Measurements from ENCODE around the gene NUMB.
"Not testable (repeated sequence)": the region's sequence is repeated elsewhere in the genome, so short reads cannot be mapped to it uniquely, and the experiment has no call there.

NUMB gene

GRCh38 chr14:73313151-73313550 lies 145.2 kb downstream of the NUMB start:
- H3K9ac ChIP-seq (ENCODE audit: low read depth, low read length): no peak overlapping the region
- ATAC-seq (ENCODE audit: insufficient read depth, low read depth): no peak
- H3K79me2 ChIP-seq (ENCODE audit: insufficient read depth, low read length): no peaks in the 10 kb centered on the region
- no peaks in the 10 kb centered on the region for H3K36me3 ChIP-seq (ENCODE audit: insufficient read depth, low read length)
- H4K20me1 ChIP-seq (ENCODE audit: insufficient read depth, low read length): 0 out of 2 replicates have a peak, but pooled peaks cover 3% of the 10 kb centered on the region
- H2AFZ ChIP-seq (ENCODE audit: low read depth, low read length): no peak overlapping the region
- no peak overlapping the region for H3K4me3 ChIP-seq (ENCODE audit: low read depth in 1 of 2, low read length in 2 of 2)
- no peak for TF ChIP-seq CTCF (IDR thresholded peaks at IDR 0.05; ENCODE audit: borderline replicate concordance, extremely low read depth, low read length, poor library complexity, severe bottlenecking)
- TF ChIP-seq EZH2 (IDR thresholded peaks at IDR 0.05; ENCODE audit: borderline replicate concordance, low read depth, low read length, severe bottlenecking): no peak
- H3K27ac ChIP-seq (ENCODE audit: low read length): no peak overlapping the region
- H3K27me3 ChIP-seq (ENCODE audit: insufficient read depth, low read length, poor library complexity): no peaks in the 10 kb centered on the region
- no peak overlapping the region for H3K4me2 ChIP-seq (ENCODE audit: insufficient read depth, low read length)
- peaks cover 7% of the 10 kb centered on the region for H3K4me1 ChIP-seq (ENCODE audit: insufficient read depth, low read length)
- DNase-seq: no peak
- no peaks in the 10 kb centered on the region for H3K9me3 ChIP-seq (ENCODE audit: insufficient read depth, low read length, severe bottlenecking)

- Histone ChIP-seq H3K9ac (ENCODE audit: low read depth, low read length) (no peak overlapping the region), H3K27ac (ENCODE audit: low read length) (no peak overlapping the region), H3K79me2 (ENCODE audit: insufficient read depth, low read length) (no peaks in the 10 kb centered on the region), H4K20me1 (ENCODE audit: insufficient read depth, low read length) (0 out of 2 replicates have a peak, but pooled peaks cover 3% of the 10 kb centered on the region), H3K4me1 (ENCODE audit: insufficient read depth, low read length) (peaks cover 7% of the 10 kb centered on the region), H3K4me3 (ENCODE audit: low read depth in 1 of 2, low read length in 2 of 2) (no peak overlapping the region), H3K4me2 (ENCODE audit: insufficient read depth, low read length) (no peak overlapping the region), H2AFZ (ENCODE audit: low read depth, low read length) (no peak overlapping the region), H3K27me3 (ENCODE audit: insufficient read depth, low read length, poor library complexity) (no peaks in the 10 kb centered on the region), H3K9me3 (ENCODE audit: insufficient read depth, low read length, severe bottlenecking) (no peaks in the 10 kb centered on the region), H3K36me3 (ENCODE audit: insufficient read depth, low read length) (no peaks in the 10 kb centered on the region)
- TF ChIP-seq CTCF (IDR thresholded peaks at IDR 0.05; ENCODE audit: borderline replicate concordance, extremely low read depth, low read length, poor library complexity, severe bottlenecking) (no peak), EZH2 (IDR thresholded peaks at IDR 0.05; ENCODE audit: borderline replicate concordance, low read depth, low read length, severe bottlenecking) (no peak)
- ATAC-seq (ENCODE audit: insufficient read depth, low read depth) (peak; percentile 66), DNase-seq (peak; percentile 32)
Observed at GRCh38 chr14:73312687-73313086, 145.7 kb downstream of the NUMB start.

- Histone ChIP-seq H3K4me2 (ENCODE audit: insufficient read depth, low read length) (no peak overlapping the region), H3K4me3 (ENCODE audit: low read depth in 1 of 2, low read length in 2 of 2) (no peak overlapping the region), H3K9ac (ENCODE audit: low read depth, low read length) (no peak overlapping the region), H2AFZ (ENCODE audit: low read depth, low read length) (no peak overlapping the region), H3K4me1 (ENCODE audit: insufficient read depth, low read length) (peaks cover 7% of the 10 kb centered on the region), H3K36me3 (ENCODE audit: insufficient read depth, low read length) (no peaks in the 10 kb centered on the region), H3K27me3 (ENCODE audit: insufficient read depth, low read length, poor library complexity) (no peaks in the 10 kb centered on the region), H3K79me2 (ENCODE audit: insufficient read depth, low read length) (no peaks in the 10 kb centered on the region), H3K9me3 (ENCODE audit: insufficient read depth, low read length, severe bottlenecking) (no peaks in the 10 kb centered on the region), H3K27ac (ENCODE audit: low read length) (no peak overlapping the region), H4K20me1 (ENCODE audit: insufficient read depth, low read length) (0 out of 2 replicates have a peak, but pooled peaks cover 3% of the 10 kb centered on the region)
- DNase-seq (no peak), ATAC-seq (ENCODE audit: insufficient read depth, low read depth) (no peak)
- no peak for TF ChIP-seq CTCF (IDR thresholded peaks at IDR 0.05; ENCODE audit: borderline replicate concordance, extremely low read depth, low read length, poor library complexity, severe bottlenecking)
- no peak for TF ChIP-seq EZH2 (IDR thresholded peaks at IDR 0.05; ENCODE audit: borderline replicate concordance, low read depth, low read length, severe bottlenecking)
Observed at GRCh38 chr14:73311708-73312030, 146.7 kb downstream of the NUMB start.

GRCh38 chr14:73309207-73309606 lies 149.1 kb downstream of the NUMB start:
- H3K9me3 ChIP-seq (ENCODE audit: insufficient read depth, low read length, severe bottlenecking); H3K4me1 ChIP-seq (ENCODE audit: insufficient read depth, low read length); H3K27ac ChIP-seq (ENCODE audit: low read length); H2AFZ ChIP-seq (ENCODE audit: low read depth, low read length); H3K9ac ChIP-seq (ENCODE audit: low read depth, low read length); ATAC-seq (ENCODE audit: insufficient read depth, low read depth); H3K36me3 ChIP-seq (ENCODE audit: insufficient read depth, low read length); DNase-seq; H4K20me1 ChIP-seq (ENCODE audit: insufficient read depth, low read length); H3K4me3 ChIP-seq (ENCODE audit: low read depth in 1 of 2, low read length in 2 of 2); H3K27me3 ChIP-seq (ENCODE audit: insufficient read depth, low read length, poor library complexity); H3K79me2 ChIP-seq (ENCODE audit: insufficient read depth, low read length); H3K4me2 ChIP-seq (ENCODE audit: insufficient read depth, low read length): not testable (repeated sequence)
